Retinal pigment epithelial cell (primary cell): ENCODE results near the gene TUBAL3.

Experiments
- DNase-seq: peaks from one replicate; pipeline ENCODE4 v3.0.0-alpha.2; 2010; ENCODE audit warnings: low read depth
- H3K4me3 ChIP-seq: 2 replicates; pipeline ENCODE4 v1.5.1; 2011; ENCODE audit warnings: mild to moderate bottlenecking, low read length, control low read depth, moderate library complexity
- CTCF ChIP-seq: conservative IDR thresholded peaks from 2 replicates; pipeline ENCODE4 v1.5.1; 2011; ENCODE audit warnings: low read depth, low read length, control low read depth, inconsistent platforms

Gene TUBAL3

GRCh38 chr10:5404208-5405041, at the start of gene TUBAL3:
Gene TUBAL3, minus strand, starts transcription at chr10:5404828. Its CDS starts 36 bp downstream, at chr10:5404792.
- no peak for DNase-seq
- no peak for TF ChIP-seq CTCF
- no peak within 1 kb of the TSS for H3K4me3 ChIP-seq

- no peak for DNase-seq
- TF ChIP-seq CTCF: no peak
- H3K4me3 ChIP-seq: no peak overlapping the region
Observed at GRCh38 chr10:5453749-5454489, 49.3 kb upstream of the TUBAL3 start.

GRCh38 chr10:5450605-5451384, 46.2 kb upstream of the TUBAL3 start:
- no peak for TF ChIP-seq CTCF
- H3K4me3 ChIP-seq: no peak overlapping the region
- no peak for DNase-seq

- TF ChIP-seq CTCF: no peak
- DNase-seq: no peak
- H3K4me3 ChIP-seq: peak overlapping the region; percentile 81
Observed at GRCh38 chr10:5449823-5450222, 45.2 kb upstream of the TUBAL3 start.

- peak overlapping the region; percentile 81 for H3K4me3 ChIP-seq
- no peak for TF ChIP-seq CTCF
- no peak for DNase-seq
Observed at GRCh38 chr10:5449227-5449626, 44.6 kb upstream of the TUBAL3 start.

- no peak for TF ChIP-seq CTCF
- H3K4me3 ChIP-seq: peak overlapping the region; percentile 81
- DNase-seq: no peak
Observed at GRCh38 chr10:5448333-5449001, 43.8 kb upstream of the TUBAL3 start.
